Chondrocyte (in vitro differentiated cells): ENCODE measurements around the gene FBXO22. TPM values are rescaled to one million over a fixed set of nuclear protein-coding genes. Genes with fewer than 3 reads are reported as not detected.
"Not testable (repeated sequence)": the region's sequence is repeated elsewhere in the genome, so short reads cannot be mapped to it uniquely, and the experiment has no call there.

ENCODE experiments used
- DNase-seq: peaks from one replicate; pipeline ENCODE4 v3.0.0; 2021; ENCODE audit warnings: mixed read lengths, low spot score
- H3K27ac Mint-ChIP-seq: one replicate; pipeline ENCODE4 v1.8.0; 2021; ENCODE audit warnings: mild to moderate bottlenecking, moderate library complexity, mixed read lengths; ENCODE audit not compliant: unreplicated experiment
- H3K27me3 Mint-ChIP-seq: 2 replicates; pipeline ENCODE4 v1.8.0; 2021; ENCODE audit warnings: low read depth, mixed read lengths
- H3K36me3 Mint-ChIP-seq: 2 replicates; pipeline ENCODE4 v1.8.0; 2021; ENCODE audit warnings: low read depth, mixed read lengths
- H3K4me1 Mint-ChIP-seq: 2 replicates; pipeline ENCODE4 v1.8.0; 2021; ENCODE audit warnings: low read depth, mild to moderate bottlenecking, mixed read lengths
- H3K4me3 Mint-ChIP-seq: one replicate; pipeline ENCODE4 v1.8.0; 2021; ENCODE audit warnings: mild to moderate bottlenecking, moderate library complexity, mixed read lengths; ENCODE audit not compliant: unreplicated experiment
- H3K9me3 Mint-ChIP-seq: 2 replicates; pipeline ENCODE4 v1.8.0; 2021; ENCODE audit warnings: low read depth, mixed read lengths
- CTCF ChIP-seq: fragments of 200-600 bp; sonication (generic); IDR thresholded peaks from 2 replicates; pipeline ENCODE4 v1.5.0; 2021; ENCODE audit warnings: antibody characterized with exemption, mild to moderate bottlenecking, moderate library complexity
- total RNA-seq: library from RNA; stranded (reverse); gene quantifications from 3 replicates; pipeline ENCODE4 v1.2.1, GENCODE V29; 2021

The FBXO22 gene
- total RNA-seq, 1 donor from 2014 or later: 33.6 TPM

- Mint-ChIP-seq H3K9me3 (no peaks in the 10 kb centered on the region), H3K4me1 (no peaks in the 10 kb centered on the region), H3K27me3 (peaks cover 7% of the 10 kb centered on the region)
These were observed 77.6 kb downstream of the FBXO22 start for GRCh38 chr15:75981149-75981815.

GRCh38 chr15:75982468-75982867 is 78.8 kb downstream of the FBXO22 start:
- Mint-ChIP-seq H3K9me3 (no peaks in the 10 kb centered on the region), H3K4me1 (no peaks in the 10 kb centered on the region), H3K36me3 (no peaks in the 10 kb centered on the region), H3K4me3 (no peak overlapping the region), H3K27ac (no peak overlapping the region), H3K27me3 (peaks cover 7% of the 10 kb centered on the region)
- no peak for DNase-seq
- TF ChIP-seq CTCF: no peak

More at GRCh38 chr15:75981149-75981815, 77.6 kb downstream of the FBXO22 start:
- no peak overlapping the region for H3K27ac Mint-ChIP-seq
- no peak for DNase-seq
- no peaks in the 10 kb centered on the region for H3K36me3 Mint-ChIP-seq
- no peak overlapping the region for H3K4me3 Mint-ChIP-seq
- TF ChIP-seq CTCF: no peak

GRCh38 chr15:75984706-75985105 is 81.0 kb downstream of the FBXO22 start:
- not testable (repeated sequence) for H3K4me1 Mint-ChIP-seq, H3K27ac Mint-ChIP-seq, DNase-seq, H3K27me3 Mint-ChIP-seq, H3K36me3 Mint-ChIP-seq, H3K4me3 Mint-ChIP-seq, H3K9me3 Mint-ChIP-seq

- H3K27ac Mint-ChIP-seq: no peak overlapping the region
- H3K27me3 Mint-ChIP-seq: no peaks in the 10 kb centered on the region
- H3K4me3 Mint-ChIP-seq: no peak overlapping the region
- H3K36me3 Mint-ChIP-seq: no peaks in the 10 kb centered on the region
- no peak for DNase-seq
- H3K4me1 Mint-ChIP-seq: peaks cover 4% of the 10 kb centered on the region
- no peak for TF ChIP-seq CTCF
- no peaks in the 10 kb centered on the region for H3K9me3 Mint-ChIP-seq
These were observed 82.3 kb downstream of the FBXO22 start for GRCh38 chr15:75985971-75986370.

- TF ChIP-seq CTCF: no peak
- no peak overlapping the region for H3K4me3 Mint-ChIP-seq
- no peaks in the 10 kb centered on the region for H3K27me3 Mint-ChIP-seq
- no peak overlapping the region for H3K27ac Mint-ChIP-seq
- DNase-seq: no peak
- H3K4me1 Mint-ChIP-seq: peaks cover 4% of the 10 kb centered on the region
- peaks cover 2% of the 10 kb centered on the region for H3K36me3 Mint-ChIP-seq
- H3K9me3 Mint-ChIP-seq: peaks cover 7% of the 10 kb centered on the region
These were observed 85.4 kb downstream of the FBXO22 start for GRCh38 chr15:75989045-75989444.

GRCh38 chr15:75989875-75990274 is 86.2 kb downstream of the FBXO22 start:
- no peak for DNase-seq
- Mint-ChIP-seq H3K4me3 (no peak overlapping the region), H3K27me3 (no peaks in the 10 kb centered on the region), H3K36me3 (peaks cover 2% of the 10 kb centered on the region), H3K9me3 (peaks cover 10% of the 10 kb centered on the region), H3K4me1 (peaks cover 4% of the 10 kb centered on the region), H3K27ac (no peak overlapping the region)
- no peak for TF ChIP-seq CTCF
